ENCODE data around the gene ATP6V1E1.

DNA sequence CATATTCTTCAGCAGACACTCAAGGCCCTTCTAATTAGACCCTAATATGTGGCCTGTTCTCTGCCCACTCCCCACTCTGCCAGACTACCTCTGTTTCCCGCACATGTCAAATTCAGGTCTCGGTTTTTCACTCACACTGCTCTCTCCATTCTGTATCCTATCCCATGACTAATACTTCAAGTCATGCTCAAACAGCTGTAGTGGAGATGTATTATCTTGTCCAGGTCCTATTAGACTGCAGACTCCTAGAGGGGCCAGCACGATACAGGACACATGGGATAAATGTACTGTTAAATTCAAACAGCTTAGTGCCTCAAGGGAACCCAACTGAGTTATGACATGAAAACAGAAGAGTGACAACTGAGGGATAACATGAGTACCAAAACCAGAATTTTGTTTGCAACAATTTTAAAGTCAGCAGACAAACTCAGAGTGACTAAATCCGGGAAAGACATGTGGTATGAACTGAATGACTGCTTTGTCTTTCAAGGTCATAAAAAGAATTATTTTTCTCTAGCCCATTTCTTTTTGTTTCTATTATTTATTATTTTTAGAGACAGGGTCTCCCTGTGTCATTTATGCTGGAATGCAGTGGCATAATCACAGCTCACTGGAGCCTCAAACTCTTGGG lies 20.5 kb downstream of the ATP6V1E1 start:
- TF ChIP-seq, protein P1, sequence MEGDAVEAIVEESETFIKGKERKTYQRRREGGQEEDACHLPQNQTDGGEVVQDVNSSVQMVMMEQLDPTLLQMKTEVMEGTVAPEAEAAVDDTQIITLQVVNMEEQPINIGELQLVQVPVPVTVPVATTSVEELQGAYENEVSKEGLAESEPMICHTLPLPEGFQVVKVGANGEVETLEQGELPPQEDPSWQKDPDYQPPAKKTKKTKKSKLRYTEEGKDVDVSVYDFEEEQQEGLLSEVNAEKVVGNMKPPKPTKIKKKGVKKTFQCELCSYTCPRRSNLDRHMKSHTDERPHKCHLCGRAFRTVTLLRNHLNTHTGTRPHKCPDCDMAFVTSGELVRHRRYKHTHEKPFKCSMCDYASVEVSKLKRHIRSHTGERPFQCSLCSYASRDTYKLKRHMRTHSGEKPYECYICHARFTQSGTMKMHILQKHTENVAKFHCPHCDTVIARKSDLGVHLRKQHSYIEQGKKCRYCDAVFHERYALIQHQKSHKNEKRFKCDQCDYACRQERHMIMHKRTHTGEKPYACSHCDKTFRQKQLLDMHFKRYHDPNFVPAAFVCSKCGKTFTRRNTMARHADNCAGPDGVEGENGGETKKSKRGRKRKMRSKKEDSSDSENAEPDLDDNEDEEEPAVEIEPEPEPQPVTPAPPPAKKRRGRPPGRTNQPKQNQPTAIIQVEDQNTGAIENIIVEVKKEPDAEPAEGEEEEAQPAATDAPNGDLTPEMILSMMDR (IDR thresholded peaks at IDR 0.05) = no peak
- no peak for TF ChIP-seq POLR2A (IDR thresholded peaks at IDR 0.05)

Data from heart left ventricle (tissue), 13 donors.